GM10847 (cell line): Measurements from ENCODE around the gene MITF.

Source experiments
- POLR2A ChIP-seq: IDR thresholded peaks from 2 replicates; pipeline ENCODE4 v1.6.1; 2011; ENCODE audit not compliant: insufficient read length; ENCODE audit errors: extremely low read depth

The MITF gene

DNA sequence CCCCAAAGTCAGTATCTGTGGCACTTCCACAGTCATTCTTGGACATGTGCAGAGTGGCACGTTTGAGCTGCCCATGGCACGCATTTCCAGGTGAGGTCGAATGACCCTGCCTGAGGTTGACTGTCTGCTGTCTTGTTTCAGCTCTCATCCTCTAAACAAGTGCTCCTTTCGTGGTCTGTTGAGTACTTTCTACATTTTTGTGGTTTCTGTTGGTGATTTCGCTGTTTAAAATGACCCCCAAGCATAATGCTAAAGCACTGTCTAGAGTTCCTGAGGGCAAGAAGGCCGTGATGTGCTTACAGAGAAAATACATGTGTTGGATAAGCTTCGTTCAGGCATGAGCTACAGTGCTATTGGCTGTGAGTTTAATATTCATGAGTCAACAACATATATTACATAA, 220.3 kb downstream of the MITF start:
- TF ChIP-seq POLR2A: no peak

DNA sequence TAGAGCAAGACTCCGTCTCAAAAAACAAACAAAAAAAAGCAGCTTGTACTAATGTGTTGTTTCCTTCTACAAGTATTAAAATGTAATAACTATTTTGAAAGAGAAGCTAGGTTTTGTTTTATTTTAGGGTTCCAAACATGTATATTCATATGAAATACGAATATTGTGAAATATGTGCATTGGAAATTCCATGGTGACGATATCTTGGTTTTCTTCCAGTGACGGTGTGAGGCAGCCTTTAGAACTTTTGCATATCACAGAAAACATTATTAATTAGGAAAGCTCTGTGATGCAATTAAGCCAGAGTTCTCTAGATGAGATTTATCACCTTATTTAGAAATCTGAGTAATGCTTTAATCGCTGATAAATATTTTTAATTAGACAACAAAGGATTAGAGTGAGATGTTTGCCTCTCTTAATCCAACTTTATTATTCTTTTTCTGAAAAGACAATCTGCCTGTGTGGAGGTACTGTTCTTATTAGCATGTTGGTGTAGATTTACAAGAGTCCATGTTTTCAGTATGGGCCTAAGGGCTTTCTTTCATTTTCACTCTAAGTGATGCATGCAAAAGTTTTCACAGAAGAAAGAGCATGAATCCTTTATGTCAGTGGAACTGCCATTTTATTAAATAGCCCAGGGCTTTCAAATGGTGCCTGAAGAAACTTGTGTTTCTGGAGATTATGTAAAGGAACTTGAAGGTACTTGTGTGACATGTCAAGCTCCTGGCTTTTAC, 222.6 kb downstream of the MITF start:
- TF ChIP-seq POLR2A: no peak

DNA sequence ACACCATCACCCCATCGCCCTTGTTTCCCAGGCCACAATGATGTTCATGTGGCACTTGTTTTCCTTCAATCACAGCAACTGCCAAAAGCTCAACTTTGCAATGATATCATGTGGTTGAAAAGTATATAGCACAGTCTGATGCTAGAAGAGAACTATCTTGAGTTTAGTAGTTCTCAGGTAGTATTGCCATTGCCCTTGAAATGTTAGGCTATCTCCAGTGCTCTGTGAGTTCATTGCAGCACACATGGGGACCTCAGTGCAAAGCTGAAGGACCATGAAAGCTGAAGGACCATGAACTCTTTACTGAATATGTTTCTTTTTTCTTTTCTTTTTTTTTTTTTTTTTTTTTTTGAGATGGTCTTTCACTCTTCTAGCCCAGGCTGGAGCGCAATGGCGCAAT, 224.4 kb downstream of the MITF start:
- TF ChIP-seq POLR2A: no peak

DNA sequence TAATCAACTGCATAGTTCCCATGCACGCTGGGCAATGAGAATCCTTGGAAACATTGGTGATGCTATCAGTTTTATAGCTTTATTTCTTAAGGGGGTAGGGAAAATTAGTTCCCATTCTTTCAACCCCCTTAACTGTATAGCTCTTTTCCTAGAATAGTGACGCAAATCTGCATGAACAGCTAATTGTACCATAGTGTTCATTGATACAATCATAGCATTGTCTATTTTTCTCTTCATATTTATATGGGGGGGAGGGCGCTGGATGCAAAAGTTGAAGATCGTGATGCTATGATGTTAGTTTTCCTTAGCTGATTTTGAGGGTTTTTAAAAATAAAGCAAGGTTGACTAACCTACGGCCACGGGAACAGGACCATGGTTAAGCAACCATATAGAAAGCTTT, 227.9 kb downstream of the MITF start:
- no peak for TF ChIP-seq POLR2A

DNA sequence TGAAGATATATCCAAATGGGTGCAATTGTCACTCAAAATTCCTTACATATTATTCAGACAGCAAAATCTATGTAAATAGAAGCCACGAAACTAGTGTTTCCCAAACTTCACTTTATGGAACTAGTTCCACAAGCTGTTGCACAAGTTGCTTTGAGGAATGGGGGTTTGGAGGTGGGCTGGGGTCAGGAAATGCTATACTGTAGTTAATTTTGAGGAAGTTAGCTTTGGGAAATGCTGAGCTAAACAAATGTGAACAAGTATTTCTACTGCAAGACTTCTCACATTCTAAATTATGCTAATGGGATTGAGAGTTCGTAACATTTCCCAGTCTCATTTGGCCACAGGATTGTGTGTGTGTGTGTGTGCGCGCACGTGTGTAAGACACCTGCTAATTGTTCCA, 231.6 kb downstream of the MITF start:
- no peak for TF ChIP-seq POLR2A

DNA sequence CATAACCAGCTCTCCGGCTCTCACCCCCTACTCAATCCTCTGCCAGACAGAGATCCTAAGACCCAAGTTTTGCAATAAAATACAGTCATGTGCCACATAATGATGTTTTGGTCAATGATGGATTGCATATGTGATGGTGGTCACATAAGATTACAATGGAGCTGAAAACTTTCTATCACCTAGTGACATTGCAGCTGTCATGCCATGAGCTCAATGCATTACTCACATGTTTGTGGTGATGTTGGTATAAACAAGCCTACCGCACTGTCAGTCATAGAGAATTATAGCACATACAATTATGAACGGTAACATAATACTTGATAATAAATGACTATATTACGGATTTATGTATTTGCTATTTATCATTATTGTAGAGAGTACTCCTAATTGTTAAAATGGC, 233.4 kb downstream of the MITF start:
- no peak for TF ChIP-seq POLR2A

DNA sequence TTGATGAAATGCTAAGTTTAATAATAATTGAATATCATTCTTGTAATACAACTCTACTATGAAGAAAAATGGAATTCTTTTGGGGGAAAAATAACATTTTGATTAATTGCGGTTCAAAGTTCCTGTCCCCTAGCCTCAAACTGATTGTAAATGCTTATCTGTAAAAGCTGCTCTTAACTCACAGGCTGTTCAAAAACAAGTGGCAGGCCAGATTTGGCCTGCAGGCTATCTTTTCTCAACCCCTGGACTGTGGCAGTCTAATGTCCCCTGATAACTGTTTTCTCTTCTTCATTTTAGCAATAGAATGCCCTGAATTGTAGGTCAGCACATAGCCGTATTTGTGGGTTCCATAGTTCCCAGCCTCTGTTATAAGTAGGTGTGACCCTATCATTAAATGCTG, 236.8 kb downstream of the MITF start:
- no peak for TF ChIP-seq POLR2A

DNA sequence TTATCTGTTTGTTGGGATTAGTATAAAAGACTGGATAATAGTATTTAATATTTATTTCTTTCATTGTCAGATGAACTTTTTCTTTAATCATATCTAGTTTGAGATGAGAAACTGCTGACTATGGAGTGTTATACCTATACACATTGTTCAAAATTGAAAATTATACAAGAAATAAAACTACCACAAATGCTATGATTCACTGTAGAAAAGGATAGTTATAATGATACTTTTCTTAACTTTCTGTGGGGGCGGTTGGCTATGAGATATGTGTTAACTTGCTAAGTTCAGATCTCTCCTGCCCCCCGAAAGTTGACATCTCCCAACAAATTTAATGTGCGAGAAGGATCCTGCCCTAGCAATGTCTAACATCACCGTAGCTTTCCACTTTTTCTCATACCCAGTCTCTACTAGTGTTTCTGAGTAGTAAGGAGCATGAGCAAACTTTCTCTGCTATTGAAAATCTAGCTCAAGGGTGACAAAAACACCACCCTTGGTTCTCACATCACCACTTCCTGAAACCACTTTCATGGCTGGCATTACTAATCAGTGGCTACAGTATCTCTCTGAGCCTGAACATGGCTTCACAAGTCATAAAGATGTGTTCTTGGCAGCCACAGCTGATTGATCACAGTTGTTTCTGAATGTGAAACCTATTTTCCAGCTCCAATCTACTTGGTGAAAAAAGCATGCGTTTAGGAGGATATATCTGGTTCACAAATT, 244.4 kb downstream of the MITF start:
- no peak for TF ChIP-seq POLR2A

DNA sequence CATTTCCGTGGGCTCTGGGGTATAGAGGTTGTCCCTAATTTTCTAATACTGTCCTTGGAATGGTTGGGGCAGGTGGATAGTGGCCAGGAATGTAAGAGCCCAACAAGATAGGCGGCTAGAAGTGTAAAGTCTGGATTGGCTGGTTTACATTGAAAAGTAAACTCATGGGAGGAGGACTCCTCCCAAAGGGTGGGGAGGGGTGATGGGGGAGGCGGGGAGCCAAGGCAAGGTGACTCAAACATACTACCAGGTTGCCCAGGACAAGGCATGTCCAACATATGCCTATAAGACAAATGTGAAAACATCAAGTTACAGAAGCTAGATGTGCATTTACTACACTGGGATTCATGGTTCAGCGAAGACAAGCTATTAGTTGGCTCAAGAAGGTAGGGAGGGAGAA, 246.0 kb downstream of the MITF start:
- no peak for TF ChIP-seq POLR2A

DNA sequence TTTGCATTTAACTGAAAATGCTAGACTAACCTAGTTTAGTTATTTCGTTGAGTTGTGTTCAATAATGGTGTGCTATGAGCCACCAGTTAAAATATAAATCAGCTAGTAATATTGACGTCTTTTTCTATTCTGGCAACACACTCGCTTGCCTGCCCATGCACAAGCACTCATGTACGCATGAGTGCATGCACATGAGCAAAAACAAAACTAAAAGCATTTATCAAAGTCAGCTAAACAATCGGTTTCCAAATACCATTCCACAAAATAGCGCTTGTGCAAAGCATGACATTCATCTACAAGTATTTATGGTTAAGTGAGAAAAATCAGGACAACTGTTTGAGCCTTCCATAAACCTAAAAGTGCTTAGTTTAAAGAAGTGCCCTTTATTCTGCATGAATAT, 247.2 kb downstream of the MITF start:
- TF ChIP-seq POLR2A: no peak

DNA sequence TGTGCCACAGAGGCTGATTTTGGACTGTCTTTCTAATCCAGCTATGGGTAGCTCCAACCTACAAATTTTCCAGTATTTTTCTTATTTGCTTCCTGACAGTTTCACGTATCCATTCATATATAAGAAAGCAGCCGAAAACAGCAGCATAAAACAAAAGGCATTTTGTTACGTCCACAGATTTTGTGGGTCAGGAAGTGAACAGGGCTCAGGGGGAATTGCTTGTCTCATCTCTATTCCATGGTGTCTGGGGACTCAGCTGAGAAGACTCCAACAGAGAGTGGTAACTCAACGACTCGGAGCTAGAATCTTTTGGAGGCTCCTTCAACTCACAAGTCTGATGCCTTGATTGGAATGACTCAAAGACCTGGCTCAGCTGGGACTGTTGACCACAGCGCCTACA, 248.6 kb downstream of the MITF start:
- TF ChIP-seq POLR2A: no peak

DNA sequence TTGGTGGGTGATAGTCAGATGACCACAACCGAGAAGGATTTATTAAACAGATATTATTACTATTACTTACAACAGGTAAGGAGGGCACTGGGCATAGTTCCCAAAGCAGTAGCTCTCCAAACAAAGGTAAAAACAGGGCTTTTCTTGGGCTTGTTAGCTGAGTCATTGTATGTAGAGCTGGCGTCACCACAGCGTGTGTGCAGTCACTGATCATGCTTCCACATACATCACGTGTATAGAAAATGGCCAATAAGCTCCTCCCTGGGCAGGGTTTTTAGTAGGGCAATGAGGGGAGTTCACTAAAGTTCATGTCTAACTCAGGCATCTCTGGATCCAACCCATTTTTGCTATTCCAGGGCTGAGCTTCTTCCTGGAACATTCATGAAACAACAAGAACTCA, 254.5 kb downstream of the MITF start:
- TF ChIP-seq POLR2A: no peak

DNA sequence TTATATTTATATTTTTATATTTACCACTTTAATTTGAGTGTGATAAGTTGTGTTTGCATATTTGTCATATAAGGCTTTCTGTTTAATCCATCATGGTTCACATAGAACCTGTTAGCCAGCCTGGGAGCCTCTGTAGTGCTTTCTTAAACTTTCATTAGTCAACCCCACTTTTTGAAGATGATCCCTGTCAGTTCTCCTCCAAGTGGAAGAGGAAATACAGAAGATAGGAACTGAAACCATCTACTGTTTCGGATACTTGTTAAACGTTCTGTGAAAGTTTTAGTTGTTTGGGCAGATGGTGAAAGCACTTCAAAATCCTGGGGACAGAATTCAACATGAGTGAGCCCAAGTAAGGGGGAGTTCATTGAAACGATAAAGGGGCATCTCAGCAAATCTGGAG, 255.7 kb downstream of the MITF start:
- TF ChIP-seq POLR2A: no peak

DNA sequence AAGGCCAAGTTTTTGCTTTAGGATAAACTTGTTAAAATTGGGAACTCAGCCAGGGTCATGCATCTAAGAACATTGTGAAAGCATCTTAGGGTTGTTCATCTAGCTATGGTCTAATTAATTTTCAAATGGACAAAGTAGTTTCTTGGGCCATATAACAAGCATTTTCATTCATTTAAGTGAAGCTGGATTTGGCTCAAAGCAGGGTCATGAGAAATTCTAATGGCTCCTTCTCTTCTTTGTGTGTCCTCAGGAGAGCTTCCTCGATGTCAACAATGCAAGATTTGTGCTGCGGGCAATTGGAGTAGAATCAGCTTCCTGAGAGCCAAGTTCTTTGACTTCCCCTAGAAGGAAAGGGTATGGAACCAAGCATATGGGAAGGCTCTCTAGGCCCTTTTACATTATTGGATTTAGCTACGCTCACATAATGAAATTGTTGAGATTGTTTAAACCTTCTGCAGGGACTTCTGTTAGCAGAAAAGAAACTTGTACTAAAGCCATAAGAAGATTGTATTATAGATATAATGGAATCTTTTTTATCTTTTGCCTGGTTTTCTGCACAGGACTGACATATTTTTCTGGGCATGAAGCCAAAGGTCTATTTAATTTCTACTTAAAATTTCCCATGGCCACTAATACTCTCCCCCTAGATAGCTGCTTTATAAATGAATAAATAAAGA, 258.5 kb downstream of the MITF start:
- TF ChIP-seq POLR2A: no peak

DNA sequence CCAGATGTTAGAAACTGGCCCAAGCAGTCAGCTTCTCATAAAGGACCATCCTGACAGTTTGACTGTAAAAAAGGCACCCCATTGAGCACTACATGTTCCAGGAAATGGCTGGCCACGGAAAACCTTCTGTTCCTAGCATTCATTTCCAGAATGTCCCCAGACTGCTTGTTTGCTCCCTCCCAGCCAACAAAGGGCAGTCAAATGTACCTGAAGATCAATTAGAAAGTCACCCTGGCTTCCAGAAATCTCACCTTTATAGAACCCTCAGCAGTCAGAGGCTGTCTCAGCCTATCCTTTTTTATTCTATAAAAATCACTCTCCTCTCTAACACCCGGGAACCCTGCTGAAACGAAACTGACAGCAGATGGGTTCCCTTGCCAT, 259.5 kb downstream of the MITF start:
- no peak for TF ChIP-seq POLR2A
